H1 (cell line): ENCODE measurements around the gene MR1. TPM values are rescaled to one million over a fixed set of nuclear protein-coding genes. Genes with fewer than 3 reads are reported as not detected.
A peak's percentile ranks its signal among the peaks of the same experiment; 100 is the strongest.

Experiments used
- CTCF ChIA-PET: fragments of 300-600 bp; sonication (Branson Sonifier 250); formaldehyde crosslinking; loops from one replicate; lab custom pipeline; 2021; ENCODE audit not compliant: partially characterized antibody; lab: Charles Lee
- POLR2A ChIA-PET: fragments of 300-600 bp; sonication (Branson Sonifier 250); formaldehyde crosslinking; loops from one replicate; lab custom pipeline; 2021; ENCODE audit warnings: inconsistent platforms; ENCODE audit not compliant: partially characterized antibody; lab: Charles Lee
- DNase-seq, 2 experiments: peaks; one replicate each; pipeline versions ENCODE4 v3.0.0 to v3.0.0-alpha.2; 2010 to 2022; ENCODE audit warnings: low spot score in 2 of 2, low read depth in 1 of 2, mixed read lengths in 1 of 2
- FAIRE-seq: peaks from 2 replicates; lab custom pipeline; 2011; peaks lifted over from hg19 to GRCh38; lab: Jason Lieb, UNC
- H2AFZ ChIP-seq: 2 replicates; pipeline ENCODE4 v1.8.1; 2012; ENCODE audit warnings: low read length, inconsistent platforms
- H2AK5ac ChIP-seq: 2 replicates; pipeline ENCODE4 v1.6.1; 2013; ENCODE audit warnings: low read depth, low read length
- H2BK120ac ChIP-seq: replicated peaks from 2 replicates; pipeline ENCODE3; 2013; ENCODE audit warnings: low read depth, low read length, inconsistent platforms
- H2BK12ac ChIP-seq: 2 replicates; pipeline ENCODE4 v1.6.1; 2013; ENCODE audit warnings: low read depth, low read length
- H2BK15ac ChIP-seq: 2 replicates; pipeline ENCODE4 v1.6.1; 2013; ENCODE audit warnings: low read length
- H2BK20ac ChIP-seq: 2 replicates; pipeline ENCODE4 v1.6.1; 2013; ENCODE audit warnings: low read length
- H2BK5ac ChIP-seq: 2 replicates; pipeline ENCODE4 v1.6.1; 2013; ENCODE audit warnings: low read depth, low read length
- H3K14ac ChIP-seq: 2 replicates; pipeline ENCODE4 v1.6.1; 2013; ENCODE audit warnings: inconsistent platforms; ENCODE audit not compliant: insufficient read length
- H3K18ac ChIP-seq: 2 replicates; pipeline ENCODE4 v1.6.1; 2013; ENCODE audit warnings: low read length; ENCODE audit errors: extremely low read depth
- H3K23ac ChIP-seq: 2 replicates; pipeline ENCODE4 v1.6.1; 2013; ENCODE audit warnings: inconsistent platforms; ENCODE audit not compliant: insufficient read length
- H3K23me2 ChIP-seq: 2 replicates; pipeline ENCODE4 v1.6.1; 2013; ENCODE audit warnings: low read depth, low read length
- H3K27ac ChIP-seq: 2 replicates; pipeline ENCODE4 v1.6.1; 2011; ENCODE audit warnings: low read depth, low read length, inconsistent platforms
- H3K27me3 ChIP-seq, 4 experiments: replicated peaks in 1 of 4; 1 replicate in 1 of 4; 2 replicates in 3 of 4; pipeline versions ENCODE4 v1.6.1 to v1.8.1; 2011 to 2013; ENCODE audit warnings: low read length in 3 of 4, mild to moderate bottlenecking in 3 of 4, inconsistent platforms in 2 of 4, mixed read lengths in 2 of 4, moderate library complexity in 1 of 4; ENCODE audit not compliant: control insufficient read depth in 3 of 4, insufficient read depth in 3 of 4; ENCODE audit errors: extremely low read depth in 1 of 4
- H3K36me3 ChIP-seq, 4 experiments: 2 replicates each; pipeline versions ENCODE4 v1.6.1 to v1.8.1; 2011 to 2013; ENCODE audit warnings: mild to moderate bottlenecking in 4 of 4, low read length in 3 of 4, moderate library complexity in 2 of 4, control low read depth in 1 of 4, inconsistent platforms in 1 of 4; ENCODE audit not compliant: insufficient read depth in 4 of 4, control insufficient read depth in 2 of 4
- H3K4ac ChIP-seq: replicated peaks from 2 replicates; pipeline ENCODE3; 2013; ENCODE audit warnings: low read length, low read depth, mixed read lengths, inconsistent platforms; ENCODE audit not compliant: insufficient read length
- H3K4me1 ChIP-seq, 4 experiments: replicated peaks in 1 of 4; 1 replicate in 1 of 4; 2 replicates in 3 of 4; pipeline versions ENCODE4 v1.6.1 to v1.8.1; 2011 to 2013; ENCODE audit warnings: low read length in 3 of 4, inconsistent platforms in 2 of 4, mixed read lengths in 1 of 4; ENCODE audit not compliant: insufficient read depth in 4 of 4, control insufficient read depth in 3 of 4
- H3K4me2 ChIP-seq, 2 experiments: 2 replicates each; pipeline versions ENCODE4 v1.6.1 to v1.8.1; 2011 to 2013; ENCODE audit warnings: low read depth in 2 of 2, low read length in 2 of 2, control low read depth in 1 of 2, inconsistent platforms in 1 of 2, mild to moderate bottlenecking in 1 of 2; ENCODE audit not compliant: insufficient read depth in 1 of 2
- H3K4me3 ChIP-seq, 4 experiments: fragments of 200-600, 300-600 bp in 1 of 4; sonication (generic), shearing (Covaris generic), sonication (Bioruptor Twin) in 1 of 4; 2 replicates each; pipeline versions ENCODE4 v1.5.1 to v1.8.1; 2011 to 2016; ENCODE audit warnings: low read length in 4 of 4, low read depth in 3 of 4, control low read depth in 2 of 4, inconsistent platforms in 2 of 4, mild to moderate bottlenecking in 2 of 4, mixed read lengths in 1 of 4, moderate library complexity in 1 of 4; ENCODE audit not compliant: insufficient read depth in 2 of 4; ENCODE audit errors: extremely low read depth in 1 of 4
- H3K56ac ChIP-seq: replicated peaks from 2 replicates; pipeline ENCODE3; 2013; ENCODE audit warnings: low read depth, mild to moderate bottlenecking, mixed read lengths, low read length, inconsistent platforms; ENCODE audit not compliant: insufficient read length
- H3K79me1 ChIP-seq: 2 replicates; pipeline ENCODE4 v1.6.1; 2013; ENCODE audit warnings: low read depth, low read length, control low read depth
- H3K79me2 ChIP-seq, 2 experiments: 2 replicates each; pipeline versions ENCODE4 v1.6.1 to v1.8.1; 2012 to 2013; ENCODE audit warnings: low read length in 2 of 2, mild to moderate bottlenecking in 2 of 2, inconsistent platforms in 1 of 2; ENCODE audit not compliant: insufficient read depth in 2 of 2, control insufficient read depth in 1 of 2
- H3K9ac ChIP-seq, 4 experiments: replicated peaks in 1 of 4; 1 replicate in 1 of 4; 2 replicates in 3 of 4; pipeline versions ENCODE4 v1.6.1 to v1.8.1; 2011 to 2013; ENCODE audit warnings: low read depth in 3 of 4, low read length in 3 of 4, control low read depth in 2 of 4, mild to moderate bottlenecking in 2 of 4, moderate library complexity in 2 of 4, inconsistent platforms in 1 of 4; ENCODE audit errors: extremely low read depth in 1 of 4
- H3K9me3 ChIP-seq, 2 experiments: 2 replicates each; pipeline versions ENCODE4 v1.6.1 to v1.8.1; 2012 to 2013; ENCODE audit warnings: mild to moderate bottlenecking in 2 of 2, moderate library complexity in 2 of 2, control low read depth in 1 of 2, inconsistent platforms in 1 of 2, low read depth in 1 of 2, low read length in 1 of 2, mixed read lengths in 1 of 2; ENCODE audit not compliant: insufficient read depth in 2 of 2
- H4K20me1 ChIP-seq, 2 experiments: replicated peaks in 1 of 2; 2 replicates each; pipeline versions ENCODE3 to v1.8.1; 2011 to 2013; ENCODE audit warnings: inconsistent platforms in 2 of 2, low read length in 2 of 2, mild to moderate bottlenecking in 1 of 2; ENCODE audit not compliant: insufficient read depth in 2 of 2, control insufficient read depth in 1 of 2
- H4K5ac ChIP-seq: 2 replicates; pipeline ENCODE4 v1.6.1; 2013; ENCODE audit warnings: low read length, low read depth, mixed read lengths, inconsistent platforms; ENCODE audit not compliant: insufficient read length
- H4K8ac ChIP-seq: 2 replicates; pipeline ENCODE4 v1.8.0; 2013; ENCODE audit warnings: mild to moderate bottlenecking, moderate library complexity, low read length, inconsistent platforms; ENCODE audit not compliant: insufficient read depth; ENCODE audit errors: extremely low read depth
- H4K91ac ChIP-seq: replicated peaks from 2 replicates; pipeline ENCODE3; 2013; ENCODE audit warnings: low read length, mixed read lengths, inconsistent platforms; ENCODE audit not compliant: insufficient read length
- BACH1 ChIP-seq: IDR thresholded peaks from 2 replicates; pipeline ENCODE4 v1.6.1; 2012; ENCODE audit warnings: low read length, improper control_type of control experiment
- CBX5 ChIP-seq: fragments of 300-800, 300-1000 bp; sonication (generic); IDR thresholded peaks from 2 replicates; pipeline ENCODE4 v1.7.1; 2016; ENCODE audit warnings: antibody characterized with exemption, low read length, low read depth
- CTBP2 ChIP-seq: IDR thresholded peaks from 2 replicates; pipeline ENCODE4 v1.7.0; 2011; ENCODE audit warnings: borderline replicate concordance, mild to moderate bottlenecking, moderate library complexity, mixed read lengths, low read length; ENCODE audit not compliant: insufficient read depth, insufficient read length
- EGR1 ChIP-seq: IDR thresholded peaks from 2 replicates; pipeline ENCODE4 v1.6.1; 2011; ENCODE audit warnings: low read depth, low read length, borderline replicate concordance
- HDAC2 ChIP-seq, 2 experiments: fragments of 300-600 bp in 1 of 2; sonication (generic) in 1 of 2; IDR thresholded peaks; 2 replicates each; pipeline ENCODE4 v1.6.1; 2011 to 2012; ENCODE audit warnings: low read depth in 2 of 2, low read length in 2 of 2, mild to moderate bottlenecking in 2 of 2, moderate library complexity in 2 of 2, borderline replicate concordance in 1 of 2, inconsistent platforms in 1 of 2
- HDAC6 ChIP-seq: IDR thresholded peaks from one replicate; pipeline ENCODE4 v1.7.1; 2012; ENCODE audit warnings: low read depth, mild to moderate bottlenecking, inconsistent platforms, low read length, moderate library complexity
- POLR2A ChIP-seq, 2 experiments: IDR thresholded peaks; 1 replicate in 1 of 2; 2 replicates in 1 of 2; pipeline ENCODE4 v1.6.1; 2011; ENCODE audit warnings: low read depth in 2 of 2, low read length in 2 of 2, mild to moderate bottlenecking in 2 of 2; ENCODE audit errors: control extremely low read depth in 1 of 2
- SAP30 ChIP-seq: fragments of 300-600 bp; sonication (generic); IDR thresholded peaks from 2 replicates; pipeline ENCODE4 v1.7.1; 2012; ENCODE audit warnings: low read length, moderate library complexity, mild to moderate bottlenecking, inconsistent platforms; ENCODE audit not compliant: insufficient read depth, insufficient replicate concordance
- SIN3A ChIP-seq, 2 experiments: IDR thresholded peaks in 1 of 2; conservative IDR thresholded peaks in 1 of 2; 2 replicates each; pipeline ENCODE4 v1.6.1; 2011 to 2012; ENCODE audit warnings: low read length in 2 of 2, improper control_type of control experiment in 1 of 2, low read depth in 1 of 2, mild to moderate bottlenecking in 1 of 2
- SP1 ChIP-seq: IDR thresholded peaks from 2 replicates; pipeline ENCODE4 v1.6.1; 2011; ENCODE audit warnings: low read depth, low read length
- SP4 ChIP-seq: IDR thresholded peaks from 2 replicates; pipeline ENCODE4 v1.6.1; 2012; ENCODE audit warnings: low read length, inconsistent platforms
- WGBS, 2 experiments: shearing (Covaris generic) in 1 of 2; methylation state at CpG; one replicate each; pipeline versions ENCODE4 v1.1.6 to v1.1.7; 2013 to 2015; ENCODE audit warnings: low lambda C conversion rate in 2 of 2, mixed read lengths in 2 of 2, inconsistent platforms in 1 of 2, low coverage in 1 of 2, missing lambda C conversion rate in 1 of 2; ENCODE audit not compliant: insufficient replicate concordance in 2 of 2, insufficient coverage in 1 of 2, insufficient read length in 1 of 2; ENCODE audit errors: extremely low coverage in 1 of 2, missing lambda C conversion rate in 1 of 2; 5-methylcytosine and 5-hydroxymethylcytosine counted together
- polyA plus RNA-seq, 7 experiments: library from polyadenylated mRNA; depleted of rRNA in 3 of 7; stranded (reverse) in 5 of 7; unstranded in 2 of 7; fragments of >200 nt in 5 of 7; fragments of 200-250 nt in 2 of 7; gene quantifications; 1 replicate in 5 of 7; 2 replicates in 1 of 7; 4 replicates in 1 of 7; pipeline versions ENCODE4 v1.2.1 to v1.2.3, GENCODE V29; 2011 to 2013; ENCODE audit warnings: missing spikeins in 2 of 7, mixed read lengths in 2 of 7
- total RNA-seq: library from RNA; stranded (reverse); fragmentation: NEBNext Ultra II Directional; extraction: Animal tissue kit (Norgen Biotek cat#: 25700); gene quantifications from 2 replicates; pipeline ENCODE4 v1.2.1, GENCODE V29; 2021

The MR1 gene
- total and polyA plus RNA-seq, 2 of the 8 experiments (the other 6 are each of a cell fraction or from before 2014, with no cell fraction given) = 0.09 TPM; not detected in 1

- Histone ChIP-seq H2BK15ac (peak overlapping the region; percentile 31; the same call in 1 of the 2 replicates), H3K27ac (peak overlapping the region; percentile 81), H3K56ac (peak overlapping the region; percentile 87), H2AK5ac (no peak overlapping the region), H3K4me2 (peak overlapping the region; percentile 75 to 87), H2BK5ac (peak overlapping the region; percentile 80; the same call in 1 of the 2 replicates), H3K18ac (peak overlapping the region; percentile 92; the same call in 1 of the 2 replicates), H2BK120ac (no peak overlapping the region), H3K79me2 (peaks cover 16 to 49% of the 10 kb centered on the region in 2 experiments), H3K36me3 (no peaks in the 10 kb centered on the region; a peak in 1 of 8 replicates), H3K23me2 (0 out of 2 replicates have a peak, but pooled peaks cover 5% of the 10 kb centered on the region), H3K9me3 (no peaks in the 10 kb centered on the region), H3K4ac (peak overlapping the region; percentile 3), H2BK20ac (no peak overlapping the region), H3K14ac (no peak overlapping the region), H2AFZ (peak overlapping the region; percentile 30; the same call in 1 of the 2 replicates), H4K20me1 (peaks cover 3 to 11% of the 10 kb centered on the region in 2 experiments), H4K8ac (peak overlapping the region; percentile 73; the same call in 1 of the 2 replicates), H2BK12ac (peak overlapping the region; percentile 62), H3K4me1 (peaks cover 0 to 4% (median 3%) of the 10 kb centered on the region in 4 experiments; a peak in 3 of 7 replicates), H3K9ac (peak overlapping the region; percentile 73 to 86 (median 80)), H4K91ac (peak overlapping the region; percentile 1), H4K5ac (peak overlapping the region; percentile 14), H3K23ac (no peak overlapping the region), H3K4me3 (peak overlapping the region; percentile 82 to 99 (median 94)), H3K27me3 (no peaks in the 10 kb centered on the region; a peak in 1 of 7 replicates), H3K79me1 (0 out of 2 replicates have a peak, but pooled peaks cover 4% of the 10 kb centered on the region)
- CTCF ChIA-PET = interaction anchor here (0.8 to 1.7 kb wide), 6 partner anchors 15 to 118 kb away, joined by 3 to 4 read pairs (median 3); partner anchors contain the start of gene IER5
- no peak for FAIRE-seq
- 0% methylated on average over 20 of the region's 23 CpGs; no CpG with 5 or more reads in 1 of the 2 experiments for WGBS, 2 experiments
- POLR2A ChIA-PET = interaction anchor here (0.6 to 3.1 kb wide), 25 partner anchors 8 to 140 kb away, joined by 3 to 16 read pairs (median 4); partner anchors contain the start of genes IER5, KIAA1614 and MR1
- peak; percentile 25 to 63 for DNase-seq
- TF ChIP-seq SAP30 (peak; percentile 82), CBX5 (no peak), CTBP2 (no peak), EGR1 (no peak), POLR2A (IDR thresholded peaks at IDR 0.05; ENCODE audit: control extremely low read depth in 1 of 2, low read depth in 2 of 2, low read length in 2 of 2) (peak in 1 of 2 experiments; percentile 53; a peak in 1 of 3 replicates), SP1 (no peak), SP4 (no peak), BACH1 (no peak), HDAC6 (no peak), HDAC2 (IDR thresholded peaks at IDR 0.05; ENCODE audit: borderline replicate concordance in 1 of 2, low read depth in 2 of 2, low read length in 2 of 2) (no peak), SIN3A (conservative IDR thresholded peaks at IDR 0.05 in 1 of 2, IDR thresholded peaks at IDR 0.05 in 1 of 2; ENCODE audit: low read depth in 1 of 2, low read length in 2 of 2) (peak in 1 of 2 experiments; percentile 49; a peak in 1 of 4 replicates)
These were observed 11.9 kb upstream of the MR1 start for GRCh38 chr1:181021811-181022434.
